Measurements from ENCODE around the gene MTOR. TPM values are rescaled to one million over a fixed set of nuclear protein-coding genes. Genes with fewer than 3 reads are reported as not detected.

The MTOR gene
- polyA plus RNA-seq, 3 donors: 2.0 to 29.4 (median 3.3) TPM

DNA sequence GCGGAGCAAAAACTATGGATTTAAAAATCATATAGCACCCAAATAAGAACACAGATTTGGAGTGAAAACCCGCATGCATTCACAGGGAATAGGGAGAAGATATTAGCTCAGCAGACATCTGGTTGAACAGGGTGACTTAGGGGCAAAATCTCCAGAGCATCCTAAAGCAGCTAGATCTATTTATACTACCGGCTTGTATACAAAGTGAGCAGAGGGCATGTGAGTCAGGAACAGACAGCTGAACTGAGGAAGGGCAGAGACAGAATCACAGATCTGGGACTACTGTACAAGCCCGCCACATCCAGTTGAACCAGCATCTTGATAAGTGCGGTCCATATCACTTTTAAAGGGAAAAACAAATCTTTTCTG, 127.5 kb downstream of the MTOR start:
- DNase-seq: no peak
- peaks cover 92 to 97% of the 10 kb centered on the region in 2 donors for H3K36me3 ChIP-seq (replicated peaks in 1 of 2; ENCODE audit: control insufficient read depth in 1 of 2, insufficient read depth in 2 of 2, low read length in 2 of 2)
- TF ChIP-seq, protein P1, sequence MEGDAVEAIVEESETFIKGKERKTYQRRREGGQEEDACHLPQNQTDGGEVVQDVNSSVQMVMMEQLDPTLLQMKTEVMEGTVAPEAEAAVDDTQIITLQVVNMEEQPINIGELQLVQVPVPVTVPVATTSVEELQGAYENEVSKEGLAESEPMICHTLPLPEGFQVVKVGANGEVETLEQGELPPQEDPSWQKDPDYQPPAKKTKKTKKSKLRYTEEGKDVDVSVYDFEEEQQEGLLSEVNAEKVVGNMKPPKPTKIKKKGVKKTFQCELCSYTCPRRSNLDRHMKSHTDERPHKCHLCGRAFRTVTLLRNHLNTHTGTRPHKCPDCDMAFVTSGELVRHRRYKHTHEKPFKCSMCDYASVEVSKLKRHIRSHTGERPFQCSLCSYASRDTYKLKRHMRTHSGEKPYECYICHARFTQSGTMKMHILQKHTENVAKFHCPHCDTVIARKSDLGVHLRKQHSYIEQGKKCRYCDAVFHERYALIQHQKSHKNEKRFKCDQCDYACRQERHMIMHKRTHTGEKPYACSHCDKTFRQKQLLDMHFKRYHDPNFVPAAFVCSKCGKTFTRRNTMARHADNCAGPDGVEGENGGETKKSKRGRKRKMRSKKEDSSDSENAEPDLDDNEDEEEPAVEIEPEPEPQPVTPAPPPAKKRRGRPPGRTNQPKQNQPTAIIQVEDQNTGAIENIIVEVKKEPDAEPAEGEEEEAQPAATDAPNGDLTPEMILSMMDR (IDR thresholded peaks at IDR 0.05): no peak
- H4K20me1 ChIP-seq (ENCODE audit: insufficient read depth, low read length): no peaks in the 10 kb centered on the region
- H3K4me3 Mint-ChIP-seq: no peak overlapping the region
- H3K4me3 ChIP-seq (replicated peaks in 1 of 3; ENCODE audit: low read depth in 2 of 3, low read length in 3 of 3): no peak overlapping the region
- no CpG with 5 or more reads among the region's 5 CpGs for WGBS (ENCODE audit: insufficient coverage)
- no peaks in the 10 kb centered on the region for H3K9me3 Mint-ChIP-seq
- no peaks in the 10 kb centered on the region for H3K27me3 Mint-ChIP-seq (ENCODE audit: low read depth in 3 of 3)
- no peaks in the 10 kb centered on the region for H3K4me1 ChIP-seq (ENCODE audit: control insufficient read depth in 1 of 2, insufficient read depth in 2 of 2, low read length in 2 of 2)
- H3K9ac ChIP-seq (ENCODE audit: insufficient read depth, low read length, poor library complexity, severe bottlenecking): no peak overlapping the region
- no peaks in the 10 kb centered on the region for H3K4me1 Mint-ChIP-seq
- no peaks in the 10 kb centered on the region for H3K79me2 ChIP-seq (ENCODE audit: insufficient read depth, low read length)
- H3K27ac Mint-ChIP-seq: peak overlapping the region in 1 of 7 donors; percentile 53
- H2AFZ ChIP-seq (ENCODE audit: insufficient read depth, low read depth, low read length, poor library complexity, severe bottlenecking): no peak overlapping the region
- no peaks in the 10 kb centered on the region for H3K27me3 ChIP-seq (ENCODE audit: control insufficient read depth in 2 of 2, insufficient read depth in 2 of 2, low read length in 2 of 2)
- H3K9me3 ChIP-seq (replicated peaks in 1 of 2; ENCODE audit: control insufficient read depth in 1 of 2, insufficient read depth in 1 of 2, low read length in 2 of 2): no peaks in the 10 kb centered on the region
- H3K27ac ChIP-seq (ENCODE audit: low read depth in 1 of 2, low read length in 2 of 2): no peak overlapping the region
- H3K36me3 Mint-ChIP-seq: peaks cover 79 to 93% of the 10 kb centered on the region in 2 donors
- intact Hi-C loops (cut with micrococcal nuclease): no loop called here
- H3K4me2 ChIP-seq (replicated peaks; ENCODE audit: extremely low read depth, low read length, poor library complexity, severe bottlenecking): no peak overlapping the region

DNA sequence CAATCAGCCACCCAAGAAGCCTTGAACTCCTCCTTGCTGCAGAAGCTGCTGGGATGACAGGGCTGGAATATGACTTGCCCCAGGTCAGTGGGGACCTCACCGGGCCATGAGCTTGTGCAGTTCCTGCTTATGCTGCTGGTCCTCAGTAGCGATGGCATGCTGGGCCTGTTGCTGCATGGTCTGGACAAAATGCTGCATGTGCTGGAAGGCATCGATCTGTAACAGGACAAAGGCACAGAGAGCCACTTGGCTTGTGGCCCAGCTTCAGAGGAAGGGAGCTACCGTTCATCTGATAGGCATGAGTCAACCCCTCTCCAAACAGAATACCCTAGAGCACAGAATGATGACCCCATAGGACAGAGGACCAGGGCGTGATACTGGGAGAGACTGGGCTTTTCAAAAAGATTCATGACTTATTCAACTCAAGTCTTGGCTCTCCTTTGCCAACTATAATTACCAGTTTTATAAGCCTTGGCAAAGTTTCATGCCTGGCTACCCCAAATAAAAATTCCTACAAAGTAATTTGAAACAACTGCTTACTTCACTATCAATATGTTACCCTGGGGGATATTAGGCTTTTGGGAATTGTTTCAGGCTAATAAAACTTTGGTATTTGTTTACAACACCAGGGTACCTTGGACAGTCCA, 128.0 kb downstream of the MTOR start:
- 96% methylated on average over 5 of the region's 5 CpGs for WGBS (ENCODE audit: insufficient coverage)
- peak overlapping the region in 1 of 7 donors; percentile 4 for H3K27ac Mint-ChIP-seq
- peaks cover 80 to 93% of the 10 kb centered on the region in 2 donors for H3K36me3 Mint-ChIP-seq
- no peaks in the 10 kb centered on the region for H3K4me1 Mint-ChIP-seq
- no peaks in the 10 kb centered on the region for H4K20me1 ChIP-seq (ENCODE audit: insufficient read depth, low read length)
- H3K9ac ChIP-seq (ENCODE audit: insufficient read depth, low read length, poor library complexity, severe bottlenecking): no peak overlapping the region
- peaks cover 0 to 4% (median 0%) of the 10 kb centered on the region in 3 donors for H3K27me3 Mint-ChIP-seq (ENCODE audit: low read depth in 3 of 3)
- H3K27ac ChIP-seq (ENCODE audit: low read depth in 1 of 2, low read length in 2 of 2): no peak overlapping the region
- H3K27me3 ChIP-seq (ENCODE audit: control insufficient read depth in 2 of 2, insufficient read depth in 2 of 2, low read length in 2 of 2): no peaks in the 10 kb centered on the region
- H3K4me3 Mint-ChIP-seq: no peak overlapping the region
- intact Hi-C loops (cut with micrococcal nuclease): no loop called here
- H3K79me2 ChIP-seq (ENCODE audit: insufficient read depth, low read length): no peaks in the 10 kb centered on the region
- H3K4me3 ChIP-seq (replicated peaks in 1 of 3; ENCODE audit: low read depth in 2 of 3, low read length in 3 of 3): no peak overlapping the region
- H3K9me3 Mint-ChIP-seq: no peaks in the 10 kb centered on the region
- H3K4me2 ChIP-seq (replicated peaks; ENCODE audit: extremely low read depth, low read length, poor library complexity, severe bottlenecking): no peak overlapping the region
- H2AFZ ChIP-seq (ENCODE audit: insufficient read depth, low read depth, low read length, poor library complexity, severe bottlenecking): no peak overlapping the region
- H3K36me3 ChIP-seq (replicated peaks in 1 of 2; ENCODE audit: control insufficient read depth in 1 of 2, insufficient read depth in 2 of 2, low read length in 2 of 2): peaks cover 93 to 97% of the 10 kb centered on the region in 2 donors
- no peaks in the 10 kb centered on the region for H3K4me1 ChIP-seq (ENCODE audit: control insufficient read depth in 1 of 2, insufficient read depth in 2 of 2, low read length in 2 of 2)
- DNase-seq: no peak
- TF ChIP-seq, protein P1 (IDR thresholded peaks at IDR 0.05): no peak
- no peaks in the 10 kb centered on the region for H3K9me3 ChIP-seq (replicated peaks in 1 of 2; ENCODE audit: control insufficient read depth in 1 of 2, insufficient read depth in 1 of 2, low read length in 2 of 2)
